Activated T-helper 1 cell treated with anti-CD3 and anti-CD28 coated beads, Interleukin-2, amount 50 U/mL, for 16 hours (primary cell): Measurements from ENCODE around the gene EZR.
"Not testable (repeated sequence)": the region's sequence is repeated elsewhere in the genome, so short reads cannot be mapped to it uniquely, and the experiment has no call there.

Source experiments
- DNase-seq, 2 donors: peaks; one replicate each; pipeline ENCODE4 v3.0.0-alpha.2; 2020; ENCODE audit warnings: low read depth in 1 of 2, low spot score in 1 of 2

EZR gene

DNA sequence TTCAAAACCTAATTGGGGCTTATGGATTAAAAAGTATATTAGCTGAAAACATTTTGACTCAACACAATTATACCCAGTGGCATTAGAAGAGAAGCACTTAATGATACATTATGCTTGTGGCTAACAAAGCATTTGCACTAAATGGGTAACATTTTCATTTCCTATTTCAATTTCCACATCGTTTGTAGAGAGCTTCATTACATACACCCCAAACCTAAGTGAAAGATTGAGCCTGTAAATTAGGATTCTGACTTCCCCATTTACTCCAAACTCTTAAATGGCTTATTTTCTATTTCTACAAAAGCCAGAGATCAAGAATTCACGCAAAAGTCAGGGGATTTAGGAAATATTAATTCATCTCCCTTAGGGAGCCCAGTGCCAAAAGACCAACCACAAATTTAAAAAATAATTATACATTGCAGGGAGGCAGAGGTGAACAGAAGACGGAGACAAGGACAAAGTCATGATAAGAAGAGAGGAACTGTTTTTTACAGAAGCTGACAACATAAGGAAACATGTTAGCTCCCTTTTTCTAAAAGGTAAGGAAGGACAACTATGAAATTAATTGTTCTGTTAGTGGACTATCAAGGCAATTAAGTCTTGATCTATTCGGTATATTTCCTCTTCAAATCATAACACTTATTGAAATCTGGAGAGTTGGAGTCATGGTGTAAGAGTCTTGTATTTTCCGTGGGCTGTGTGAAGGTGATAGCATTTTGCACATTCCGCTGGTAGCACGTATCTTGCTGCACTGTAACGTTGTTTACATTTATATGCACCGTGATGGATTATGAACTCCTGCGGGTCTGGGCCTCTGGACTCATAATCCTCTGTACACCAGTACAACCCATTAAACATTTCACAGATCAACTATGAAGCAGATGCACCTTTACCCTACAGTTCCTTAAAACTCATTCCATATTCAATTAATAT is 24.8 kb upstream of the EZR start:
- DNase-seq, result no peak

DNA sequence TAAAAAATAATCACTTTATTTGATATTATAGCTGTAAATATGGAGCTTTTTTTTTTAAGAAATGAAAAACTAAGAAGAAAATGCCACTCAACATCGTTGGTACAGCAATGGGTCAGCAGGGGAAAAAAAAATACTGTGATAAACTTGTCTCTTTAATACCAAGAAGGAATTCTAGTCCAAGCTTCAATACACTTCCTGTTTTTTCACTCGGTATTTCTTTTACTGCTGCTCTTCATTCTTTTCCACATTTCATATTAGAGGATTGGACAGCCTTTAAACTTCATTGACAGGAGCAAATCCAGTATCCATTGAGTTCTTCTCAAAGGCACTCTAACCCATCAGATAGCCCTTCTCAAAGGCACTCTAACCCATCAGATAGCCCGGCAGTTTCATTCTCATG is 22.2 kb upstream of the EZR start:
- no peak for DNase-seq

DNA sequence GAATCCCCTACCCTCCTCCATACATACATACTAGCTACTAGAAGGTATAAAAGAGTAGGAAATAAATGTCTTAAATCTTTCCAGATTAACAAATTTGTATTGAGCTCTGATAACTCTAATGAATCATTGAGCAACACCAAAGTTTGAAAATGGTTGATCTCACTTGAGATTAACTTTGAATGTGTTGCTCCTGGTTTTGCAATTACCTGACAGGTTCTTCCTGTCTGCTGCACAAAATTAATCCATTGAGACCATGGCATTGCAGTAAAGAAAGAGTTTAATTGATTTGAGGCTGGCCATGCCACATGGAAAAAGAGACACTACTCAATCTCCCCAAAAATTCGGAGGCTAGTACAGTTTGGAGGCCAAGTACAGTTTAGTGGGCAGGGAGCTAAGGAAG is 21.3 kb upstream of the EZR start:
- DNase-seq, result no peak

DNA sequence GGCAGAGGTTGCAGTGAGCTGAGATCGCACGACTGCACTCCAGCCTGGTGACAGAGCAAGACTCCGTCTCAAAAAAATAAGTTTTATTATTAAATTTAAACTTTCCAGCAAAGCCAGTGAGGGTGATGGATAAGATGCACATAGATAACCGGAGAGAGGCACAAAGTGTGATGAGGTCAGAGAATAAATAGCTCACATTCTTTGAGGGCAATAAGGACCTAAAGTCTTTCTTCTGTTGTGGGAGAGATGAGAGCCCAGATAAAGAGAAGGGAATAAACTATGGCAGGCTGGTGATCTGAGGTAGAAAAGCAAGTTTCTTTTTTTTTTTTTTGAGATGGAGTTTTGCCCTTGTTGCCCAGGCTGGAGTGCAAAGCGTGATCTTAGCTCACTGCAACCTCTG is 20.6 kb upstream of the EZR start:
- no peak for DNase-seq

DNA sequence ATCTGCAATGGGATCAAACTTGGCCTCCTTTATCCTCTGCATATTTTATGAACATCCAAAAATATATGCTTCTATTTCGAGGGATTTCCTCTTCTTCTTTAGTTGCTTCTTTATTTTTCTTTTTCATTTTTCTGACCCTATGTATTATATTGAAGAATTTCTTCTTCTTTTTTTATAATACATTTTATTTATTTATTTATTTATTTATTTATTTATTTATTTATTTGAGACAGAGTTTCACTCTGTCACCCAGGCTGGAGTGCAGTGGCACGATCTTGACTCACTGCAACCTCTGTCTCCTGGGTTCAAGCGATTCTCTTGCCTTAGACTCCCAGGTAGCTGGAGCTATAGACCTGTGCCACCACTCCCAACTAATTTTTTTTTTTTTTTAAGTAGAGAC is 19.6 kb upstream of the EZR start:
- not testable (repeated sequence) for DNase-seq

DNA sequence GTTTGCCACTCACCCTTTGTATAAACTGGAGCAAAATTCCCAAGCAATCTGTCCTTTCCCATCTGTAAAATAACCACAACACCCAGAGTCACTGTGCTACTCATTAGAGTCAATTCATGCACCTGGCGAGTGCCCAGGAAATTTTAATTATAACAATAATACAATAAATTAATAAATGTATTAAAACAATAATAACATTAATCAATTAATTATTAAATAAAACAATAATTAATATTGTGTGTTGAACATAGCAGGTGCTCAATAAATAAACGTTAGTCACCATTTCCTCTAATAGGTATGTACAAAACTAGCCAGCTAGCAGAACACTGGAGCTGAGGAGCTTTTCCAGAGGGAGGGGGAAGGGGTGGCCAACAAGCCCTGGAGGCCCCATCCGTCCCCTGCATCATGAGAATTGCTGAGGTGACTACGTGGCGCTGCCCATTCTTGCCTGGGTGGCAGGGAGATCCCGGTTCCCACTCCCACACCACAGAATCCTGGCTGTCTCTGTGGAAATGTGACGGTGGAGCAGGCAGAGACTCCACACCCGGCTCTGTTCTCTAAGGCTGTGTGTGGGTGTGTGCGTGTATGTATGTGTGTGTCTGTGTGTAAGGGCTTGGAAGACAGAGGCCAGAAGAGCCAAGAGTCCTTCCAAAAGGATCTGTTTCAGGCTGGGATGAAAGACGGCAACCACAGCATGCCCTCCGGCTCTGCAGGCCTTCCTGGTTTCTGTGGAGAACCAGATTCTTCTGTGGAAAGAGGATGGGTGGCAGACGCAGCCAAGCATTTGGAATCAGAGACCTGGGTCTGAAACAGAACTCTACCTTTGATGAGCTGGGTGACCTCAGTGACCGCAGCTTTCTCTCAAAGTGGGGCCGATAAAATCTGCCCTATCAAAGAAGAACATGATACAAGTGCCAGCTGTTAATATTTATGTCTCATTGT is 18.8 kb upstream of the EZR start:
- no peak for DNase-seq

DNA sequence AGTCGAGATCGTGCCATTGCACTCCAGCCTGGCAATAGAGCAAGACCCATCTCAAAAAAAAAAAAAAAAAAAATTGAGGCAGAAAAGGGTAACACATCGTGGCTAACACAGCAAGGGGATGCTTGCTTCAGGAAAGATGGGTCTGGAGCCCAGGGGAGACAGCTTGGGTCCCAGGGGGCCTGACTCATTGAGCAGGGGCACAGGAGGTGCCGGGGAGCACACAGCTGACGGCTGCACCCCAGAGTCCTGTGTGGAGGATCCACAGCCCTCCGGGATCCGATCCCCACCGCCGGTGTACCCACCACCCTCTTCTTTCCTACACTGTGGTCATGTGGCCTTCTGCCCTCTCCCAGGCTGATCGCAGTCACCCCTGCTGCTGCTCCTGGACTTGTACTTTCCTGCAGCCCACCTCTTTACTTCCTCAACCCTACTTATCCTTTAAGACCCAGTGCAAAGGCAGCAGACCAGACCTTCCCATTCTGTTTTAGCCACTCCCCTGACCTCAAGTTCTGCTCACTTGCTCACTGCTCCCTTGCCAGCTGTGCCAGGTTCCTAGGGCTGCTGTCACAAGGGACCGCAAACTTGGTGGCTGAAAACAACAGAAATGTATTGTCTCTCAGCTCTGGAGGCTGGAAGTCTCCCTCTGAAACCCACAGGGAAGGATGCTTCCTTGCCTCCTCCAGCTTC is 17.6 kb upstream of the EZR start:
- DNase-seq, result no peak

DNA sequence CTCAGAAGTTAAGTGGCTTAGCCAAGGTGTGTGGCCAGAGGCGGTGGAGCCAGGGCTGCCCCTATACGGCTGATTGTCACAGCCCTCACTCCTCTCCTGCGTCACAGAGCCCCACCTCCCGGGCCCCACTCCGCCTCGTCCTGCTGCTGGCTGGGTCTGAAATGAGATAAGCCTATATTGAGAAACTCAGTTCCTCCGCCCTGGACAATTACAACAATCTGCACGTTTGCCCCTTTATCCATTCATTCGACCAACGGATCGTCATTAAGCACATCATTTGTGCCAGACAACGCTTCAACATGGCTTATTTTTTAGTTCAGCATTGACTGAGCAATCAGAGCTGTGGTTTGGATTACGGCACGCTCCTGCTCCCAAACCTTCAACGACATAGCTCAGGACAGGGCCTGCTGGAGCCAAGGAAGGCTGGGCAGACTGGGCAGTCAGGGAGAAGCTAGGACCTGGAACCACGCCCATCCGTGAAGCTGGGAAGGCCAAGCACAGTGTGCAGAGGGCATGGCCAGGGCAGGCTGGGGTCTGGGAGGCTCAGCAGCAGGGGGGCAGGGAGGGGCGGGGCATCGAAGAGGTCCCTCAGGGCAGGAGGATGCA is 16.6 kb upstream of the EZR start:
- DNase-seq, result no peak

DNA sequence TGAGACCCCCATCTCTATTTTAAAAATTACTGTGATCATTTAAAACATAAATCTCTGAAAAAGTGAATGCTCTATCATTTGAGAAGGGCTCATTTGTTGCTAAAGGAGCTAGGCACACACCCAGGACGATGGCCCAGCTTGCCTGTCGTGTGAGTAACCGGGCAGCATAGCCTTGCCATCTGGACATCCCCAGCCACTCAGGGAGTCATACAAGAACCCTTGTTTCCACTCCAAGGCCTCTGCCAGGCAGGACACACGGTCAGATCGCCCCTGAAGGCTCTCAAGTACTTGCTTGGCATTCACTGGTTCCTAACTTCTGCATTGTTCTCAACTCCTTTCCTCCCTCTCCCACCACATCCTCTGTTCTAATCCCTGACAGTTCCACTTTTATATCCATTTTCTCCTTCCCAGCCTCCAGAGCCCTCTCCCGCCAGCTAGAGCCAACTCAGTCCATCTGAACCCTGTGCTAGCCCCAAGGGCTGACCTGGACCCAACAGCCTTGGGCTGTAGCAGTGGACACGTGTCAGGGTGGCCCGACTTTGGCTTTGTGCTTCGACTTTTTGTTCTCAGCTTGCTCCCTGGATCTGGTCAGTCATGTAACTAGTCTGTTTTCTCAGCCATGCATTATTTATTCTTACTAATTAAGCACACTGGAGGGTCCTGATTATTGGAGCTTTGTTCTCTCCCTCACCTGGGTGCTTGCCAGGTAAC is 15.7 kb upstream of the EZR start:
- no peak for DNase-seq

DNA sequence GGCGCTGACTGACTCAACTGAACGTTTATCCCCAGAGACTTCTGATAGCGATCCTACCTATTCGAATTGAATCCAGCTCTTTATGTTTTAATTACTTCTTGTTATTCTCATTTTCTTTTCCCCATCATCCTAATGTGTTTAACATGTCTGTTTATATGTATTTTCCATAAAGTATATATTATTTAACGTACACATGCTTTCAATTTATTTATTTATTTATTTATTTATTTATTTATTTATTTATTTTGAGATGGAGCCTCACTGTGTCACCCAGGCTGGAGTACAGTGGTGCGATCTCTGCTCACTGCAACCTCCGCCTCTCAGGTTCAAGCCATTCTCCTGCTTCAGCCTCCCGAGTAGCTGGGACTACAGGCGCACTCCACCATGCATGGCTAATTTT is 13.6 kb upstream of the EZR start:
- DNase-seq, result not testable (repeated sequence)

DNA sequence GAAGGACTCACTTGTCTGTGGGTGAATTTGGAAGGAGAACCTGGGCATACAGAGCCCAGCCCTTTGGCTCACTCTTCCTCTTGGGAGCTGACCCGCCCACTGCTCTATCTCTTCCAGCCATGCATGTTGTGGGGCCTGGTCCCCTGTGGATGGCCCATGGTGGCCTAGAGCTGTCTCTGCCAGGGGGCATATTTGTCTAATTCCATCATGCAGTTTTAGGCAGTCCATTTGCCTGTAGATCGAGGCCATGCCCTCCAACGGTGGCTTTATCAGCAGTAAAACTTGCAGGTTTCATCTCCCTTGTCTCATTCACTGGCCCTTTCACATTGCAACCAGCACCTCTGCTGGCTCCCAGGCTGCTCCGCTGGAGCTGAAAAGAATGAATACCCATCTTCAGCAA is 12.9 kb upstream of the EZR start:
- DNase-seq, result no peak

DNA sequence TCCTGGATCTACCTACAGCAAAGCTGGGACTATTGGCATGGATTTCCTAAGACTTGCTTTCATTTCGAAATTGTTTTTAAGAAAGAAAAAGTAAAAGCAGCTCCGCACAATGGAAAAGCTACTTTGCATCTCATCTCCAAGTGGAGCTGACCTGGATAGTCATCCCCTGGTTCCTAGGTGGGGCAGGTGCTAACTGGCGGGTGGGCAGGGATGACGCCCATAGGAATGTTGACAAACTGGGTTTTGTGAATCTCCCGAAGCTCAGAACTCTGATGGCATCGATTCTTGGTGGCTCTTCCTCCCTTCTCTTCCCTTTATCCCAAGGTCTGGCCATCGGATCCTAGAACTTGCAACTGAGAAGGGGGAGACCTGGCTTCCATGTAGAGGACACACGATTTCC is 12.4 kb upstream of the EZR start:
- no peak for DNase-seq

DNA sequence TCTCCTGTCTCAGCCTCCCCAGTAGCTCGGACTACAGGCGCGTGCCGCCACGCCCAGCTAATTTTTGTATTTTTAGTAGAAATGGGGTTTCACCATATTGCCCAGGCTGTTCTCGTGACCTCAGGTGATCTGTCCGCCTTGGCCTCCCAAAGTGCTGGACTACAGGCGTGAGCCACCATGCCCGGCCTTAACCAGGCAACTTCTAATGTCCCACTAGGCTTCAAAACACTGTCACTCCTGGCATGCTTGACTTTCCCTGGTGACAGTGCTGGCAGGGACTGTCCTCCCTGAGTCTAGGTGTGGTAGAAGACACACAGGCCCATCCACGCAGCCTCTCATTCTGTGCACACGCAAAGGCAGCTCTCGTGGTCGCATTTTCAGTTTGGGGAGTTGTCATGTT is 11.6 kb upstream of the EZR start:
- DNase-seq, result no peak

DNA sequence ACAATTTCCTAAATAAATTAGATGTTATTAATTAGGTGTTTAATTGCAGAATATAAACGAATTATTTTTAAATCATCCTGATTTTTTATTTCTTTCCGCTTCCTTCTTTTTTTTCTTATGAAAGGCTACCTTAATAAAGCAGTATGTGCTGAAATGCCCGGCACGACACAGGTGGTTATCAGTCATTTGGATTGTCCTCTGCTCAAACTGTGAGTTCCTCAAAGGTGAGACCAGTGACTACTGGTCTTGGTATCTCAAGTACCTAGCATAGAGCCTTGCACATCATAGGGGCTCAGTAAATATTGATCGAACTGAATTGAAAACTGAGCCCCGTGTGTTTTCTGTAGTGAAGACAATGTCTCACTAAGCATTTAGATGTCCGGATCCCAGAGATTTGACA is 9.6 kb upstream of the EZR start:
- DNase-seq, result no peak

DNA sequence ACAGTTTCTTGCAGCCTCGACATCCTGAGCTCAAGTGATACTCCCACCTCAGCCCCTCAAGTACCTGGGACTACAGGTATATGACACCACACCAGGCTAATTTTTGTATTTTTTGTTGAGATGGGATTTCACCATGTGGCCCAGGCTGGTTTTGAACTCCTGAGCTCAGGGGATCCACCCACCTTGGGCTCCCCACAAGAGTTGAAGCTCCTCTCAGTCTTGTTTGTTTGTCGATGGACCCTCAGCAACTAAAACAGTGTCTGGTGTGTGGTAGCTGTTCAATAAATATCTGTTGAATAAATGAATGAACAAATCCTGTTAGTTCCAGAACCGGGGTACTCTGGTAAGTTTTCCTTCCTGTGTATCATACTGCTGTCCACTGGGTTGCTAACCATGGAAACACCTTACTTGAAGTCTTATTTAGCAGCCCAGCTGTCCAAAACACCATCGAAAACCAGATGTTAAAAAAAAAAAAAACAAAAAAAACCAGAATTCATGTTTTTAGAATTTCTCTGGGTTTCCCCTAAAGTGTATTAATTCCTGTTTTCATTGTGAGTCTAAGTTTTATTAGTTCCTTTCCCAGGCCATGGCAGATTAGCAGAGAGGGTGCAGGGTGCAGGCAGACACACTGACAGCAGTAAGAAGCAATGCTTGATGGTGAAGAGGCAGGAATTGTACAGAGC is 7.8 kb upstream of the EZR start:
- no peak for DNase-seq

DNA sequence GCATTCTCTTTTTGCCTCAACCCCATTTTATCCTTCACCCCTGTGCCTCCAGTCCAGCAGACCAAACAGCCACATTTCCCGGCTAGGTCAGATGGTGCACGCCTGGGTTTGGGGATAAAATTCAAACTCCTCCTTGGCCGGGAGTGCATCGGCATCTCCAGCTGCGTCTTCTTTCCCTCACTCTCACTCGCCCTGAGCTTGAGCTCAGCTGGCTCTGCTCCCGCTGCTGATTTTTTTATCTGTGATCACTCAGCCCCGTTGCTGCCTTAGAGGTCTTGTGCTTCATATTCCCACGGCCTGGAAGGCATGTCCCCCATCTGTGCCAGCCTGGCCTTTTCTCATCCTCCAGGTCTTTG is 6.8 kb upstream of the EZR start:
- DNase-seq, result no peak

DNA sequence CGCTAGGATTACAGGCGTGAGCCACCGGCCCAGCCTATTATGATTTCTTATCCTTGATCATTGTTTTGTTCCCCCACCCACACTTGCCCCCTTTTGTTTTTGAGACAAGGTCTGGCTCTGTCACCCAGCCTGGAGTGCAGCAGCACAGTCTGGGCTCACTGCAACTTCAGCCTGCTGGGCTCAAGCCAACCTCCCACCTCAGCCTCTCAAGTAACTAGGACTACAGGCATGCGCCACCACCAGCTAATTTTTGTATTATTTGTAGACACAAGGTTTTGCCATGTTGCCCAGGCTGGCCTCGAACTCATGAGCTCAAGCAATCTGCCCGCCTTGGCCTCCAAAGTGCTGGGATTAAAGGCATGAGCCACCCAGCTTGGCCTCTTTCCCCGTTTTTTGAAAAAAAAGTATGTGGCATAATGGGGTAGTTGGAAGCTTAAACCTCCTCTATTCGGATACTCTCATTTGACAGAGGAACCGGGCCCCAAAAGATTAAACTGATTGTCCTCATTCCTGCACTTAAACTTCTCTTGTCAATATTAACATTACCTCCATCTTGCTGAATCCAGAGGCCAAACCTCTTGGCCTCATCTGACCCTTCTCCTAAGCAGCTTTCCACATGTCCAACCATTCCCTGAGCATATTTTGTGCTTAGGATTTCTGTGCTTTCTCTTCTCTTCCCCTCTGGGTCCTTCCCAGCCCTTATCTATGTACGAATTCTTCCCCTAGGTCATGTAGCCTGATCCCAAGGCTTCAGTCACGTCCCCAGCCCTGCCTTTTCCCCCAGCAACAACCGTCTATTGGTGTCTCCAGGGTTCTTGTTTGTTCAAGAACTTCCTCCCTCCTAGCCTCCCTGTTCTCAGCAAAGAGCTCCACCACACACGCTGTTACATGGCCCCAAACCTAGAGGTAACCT is 6.1 kb upstream of the EZR start:
- no peak for DNase-seq

DNA sequence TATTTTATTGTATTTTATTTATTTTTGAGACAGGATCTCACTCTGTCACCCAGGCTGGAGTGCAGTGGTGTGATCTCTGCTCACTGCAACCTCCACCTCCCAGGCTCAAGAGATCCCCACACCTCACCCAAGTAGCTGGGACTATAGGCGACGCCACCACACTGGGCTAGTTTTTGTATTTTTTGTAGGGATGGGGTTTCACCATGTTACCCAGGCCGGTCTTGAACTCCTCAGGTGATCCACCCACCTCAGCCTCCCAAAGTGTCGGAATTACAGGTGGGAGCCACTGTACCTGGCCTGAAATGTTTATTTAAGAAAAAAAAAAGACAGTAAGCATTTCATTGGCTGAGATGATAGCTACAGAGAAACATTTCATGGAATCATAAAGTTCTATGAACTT is 4.4 kb upstream of the EZR start:
- not testable (repeated sequence) for DNase-seq
